ENCODE measurements around the gene SMIM1. TPM values are rescaled to one million over a fixed set of nuclear protein-coding genes. Genes with fewer than 3 reads are reported as not detected.

The SMIM1 gene
- total RNA-seq, 1 experiment from 2014 or later = 5.5 TPM

- ChIA-PET POLR2A (no interaction called here), CTCF (no interaction called here), RAD21 (ENCODE audit: low non-redundant PET in 1 of 2, low total read pairs in 2 of 2, uncharacterized antibody in 2 of 2, unreplicated experiment in 2 of 2) (no interaction called here)
- Histone ChIP-seq H3K9me2 (ENCODE audit: insufficient read depth) (no peaks in the 10 kb centered on the region), H3K27me3 (ENCODE audit: insufficient read depth, low read length) (peaks cover 7% of the 10 kb centered on the region; the same call in 1 of the 2 replicates), H3K9ac (ENCODE audit: low read length) (no peak overlapping the region), H3K4me2 (ENCODE audit: low read length) (no peak overlapping the region), H2AFZ (ENCODE audit: low read depth, low read length, poor library complexity, severe bottlenecking) (no peak overlapping the region), H3K4me1 (ENCODE audit: control insufficient read depth in 1 of 2, insufficient read depth in 2 of 2, low read length in 2 of 2) (no peaks in the 10 kb centered on the region), H4K20me1 (ENCODE audit: insufficient read depth) (no peaks in the 10 kb centered on the region), H3K36me3 (ENCODE audit: control insufficient read depth in 1 of 2, insufficient read depth in 2 of 2, low read length in 2 of 2) (no peaks in the 10 kb centered on the region), H3K27ac (ENCODE audit: low read depth, low read length) (no peak overlapping the region), H3K9me3 (ENCODE audit: control insufficient read depth in 1 of 2, insufficient read depth in 1 of 2, low read depth in 1 of 2, low read length in 2 of 2) (no peaks in the 10 kb centered on the region), H3K79me2 (ENCODE audit: insufficient read depth, low read length) (no peaks in the 10 kb centered on the region), H3K4me3 (replicated peaks in 1 of 2; ENCODE audit: low read depth in 1 of 2, low read length in 2 of 2) (no peak overlapping the region)
- BruUV-seq (replicated peaks) = no TSS peak
- ATAC-seq = no peak
- DNase-seq (ENCODE audit: low read depth, low spot score) = no peak
- TF ChIP-seq YY1 (IDR thresholded peaks at IDR 0.05; ENCODE audit: extremely low read depth, insufficient replicate concordance, low read depth, low read length) (no peak), SRF (IDR thresholded peaks at IDR 0.05; ENCODE audit: low read depth) (no peak), ATF3 (IDR thresholded peaks at IDR 0.05) (no peak), ZBTB33 (IDR thresholded peaks at IDR 0.05; ENCODE audit: extremely low read depth, insufficient replicate concordance, low read length) (no peak), MAX (IDR thresholded peaks at IDR 0.05) (no peak), POLR2A (IDR thresholded peaks at IDR 0.05; ENCODE audit: borderline replicate concordance, extremely low read depth, insufficient read depth, insufficient read length) (no peak), JUND (IDR thresholded peaks at IDR 0.05) (no peak), EZH2phosphoT487 (IDR thresholded peaks at IDR 0.05; ENCODE audit: borderline replicate concordance) (no peak), FOSL1 (IDR thresholded peaks at IDR 0.05; ENCODE audit: low read depth) (no peak), CBX3 (IDR thresholded peaks at IDR 0.05; ENCODE audit: low read depth) (no peak), SP1 (IDR thresholded peaks at IDR 0.05; ENCODE audit: low read depth) (no peak), ZNF274 (IDR thresholded peaks at IDR 0.05; ENCODE audit: low read depth, low read length) (no peak), EGR1 (IDR thresholded peaks at IDR 0.05; ENCODE audit: low read depth) (no peak), SIN3A (IDR thresholded peaks at IDR 0.05; ENCODE audit: low read depth) (no peak), CEBPB (IDR thresholded peaks at IDR 0.05; ENCODE audit: low read depth) (no peak), ELF1 (IDR thresholded peaks at IDR 0.05; ENCODE audit: borderline replicate concordance, low read depth) (no peak)
- TF ChIP-seq, protein P1, sequence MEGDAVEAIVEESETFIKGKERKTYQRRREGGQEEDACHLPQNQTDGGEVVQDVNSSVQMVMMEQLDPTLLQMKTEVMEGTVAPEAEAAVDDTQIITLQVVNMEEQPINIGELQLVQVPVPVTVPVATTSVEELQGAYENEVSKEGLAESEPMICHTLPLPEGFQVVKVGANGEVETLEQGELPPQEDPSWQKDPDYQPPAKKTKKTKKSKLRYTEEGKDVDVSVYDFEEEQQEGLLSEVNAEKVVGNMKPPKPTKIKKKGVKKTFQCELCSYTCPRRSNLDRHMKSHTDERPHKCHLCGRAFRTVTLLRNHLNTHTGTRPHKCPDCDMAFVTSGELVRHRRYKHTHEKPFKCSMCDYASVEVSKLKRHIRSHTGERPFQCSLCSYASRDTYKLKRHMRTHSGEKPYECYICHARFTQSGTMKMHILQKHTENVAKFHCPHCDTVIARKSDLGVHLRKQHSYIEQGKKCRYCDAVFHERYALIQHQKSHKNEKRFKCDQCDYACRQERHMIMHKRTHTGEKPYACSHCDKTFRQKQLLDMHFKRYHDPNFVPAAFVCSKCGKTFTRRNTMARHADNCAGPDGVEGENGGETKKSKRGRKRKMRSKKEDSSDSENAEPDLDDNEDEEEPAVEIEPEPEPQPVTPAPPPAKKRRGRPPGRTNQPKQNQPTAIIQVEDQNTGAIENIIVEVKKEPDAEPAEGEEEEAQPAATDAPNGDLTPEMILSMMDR (IDR thresholded peaks at IDR 0.05 in 2 of 3, conservative IDR thresholded peaks at IDR 0.05 in 1 of 3; ENCODE audit: borderline replicate concordance in 1 of 3, insufficient read depth in 1 of 3, low read depth in 2 of 3, low read length in 2 of 3) = no peak
- TF ChIP-seq, protein P2, sequence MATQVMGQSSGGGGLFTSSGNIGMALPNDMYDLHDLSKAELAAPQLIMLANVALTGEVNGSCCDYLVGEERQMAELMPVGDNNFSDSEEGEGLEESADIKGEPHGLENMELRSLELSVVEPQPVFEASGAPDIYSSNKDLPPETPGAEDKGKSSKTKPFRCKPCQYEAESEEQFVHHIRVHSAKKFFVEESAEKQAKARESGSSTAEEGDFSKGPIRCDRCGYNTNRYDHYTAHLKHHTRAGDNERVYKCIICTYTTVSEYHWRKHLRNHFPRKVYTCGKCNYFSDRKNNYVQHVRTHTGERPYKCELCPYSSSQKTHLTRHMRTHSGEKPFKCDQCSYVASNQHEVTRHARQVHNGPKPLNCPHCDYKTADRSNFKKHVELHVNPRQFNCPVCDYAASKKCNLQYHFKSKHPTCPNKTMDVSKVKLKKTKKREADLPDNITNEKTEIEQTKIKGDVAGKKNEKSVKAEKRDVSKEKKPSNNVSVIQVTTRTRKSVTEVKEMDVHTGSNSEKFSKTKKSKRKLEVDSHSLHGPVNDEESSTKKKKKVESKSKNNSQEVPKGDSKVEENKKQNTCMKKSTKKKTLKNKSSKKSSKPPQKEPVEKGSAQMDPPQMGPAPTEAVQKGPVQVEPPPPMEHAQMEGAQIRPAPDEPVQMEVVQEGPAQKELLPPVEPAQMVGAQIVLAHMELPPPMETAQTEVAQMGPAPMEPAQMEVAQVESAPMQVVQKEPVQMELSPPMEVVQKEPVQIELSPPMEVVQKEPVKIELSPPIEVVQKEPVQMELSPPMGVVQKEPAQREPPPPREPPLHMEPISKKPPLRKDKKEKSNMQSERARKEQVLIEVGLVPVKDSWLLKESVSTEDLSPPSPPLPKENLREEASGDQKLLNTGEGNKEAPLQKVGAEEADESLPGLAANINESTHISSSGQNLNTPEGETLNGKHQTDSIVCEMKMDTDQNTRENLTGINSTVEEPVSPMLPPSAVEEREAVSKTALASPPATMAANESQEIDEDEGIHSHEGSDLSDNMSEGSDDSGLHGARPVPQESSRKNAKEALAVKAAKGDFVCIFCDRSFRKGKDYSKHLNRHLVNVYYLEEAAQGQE (IDR thresholded peaks at IDR 0.05; ENCODE audit: low read depth) = no peak
- intact Hi-C loops (cut with micrococcal nuclease) = no loop called here
These were observed 10.2 kb upstream of the SMIM1 start for GRCh38 chr1:3762151-3762872.
